HEK293 (cell line): ENCODE measurements around the gene ITSN1.

ENCODE experiments used
- CTCF ChIA-PET: fragments of 350-600 bp; formaldehyde crosslinking; extraction: SDS; loops from one replicate; lab custom pipeline; 2021; ENCODE audit warnings: antibody characterized with exemption; lab: Yijun Ruan, JAX
- POLR2A ChIA-PET: fragments of 300-600 bp; formaldehyde crosslinking; extraction: SDS; loops from one replicate; lab custom pipeline; 2020; ENCODE audit warnings: antibody characterized with exemption, inconsistent platforms; lab: Yijun Ruan, JAX
- H3K27ac ChIP-seq: fragments of 200-500 bp; sonication (Bioruptor generic); 2 replicates; pipeline ENCODE4 v1.5.1; 2014; ENCODE audit warnings: low read depth, low read length, control low read depth, inconsistent platforms; ENCODE audit errors: extremely low read depth
- H3K36me3 ChIP-seq, 2 experiments: fragments of 200-500 bp in 1 of 2; sonication (Bioruptor generic) in 1 of 2; 1 replicate in 1 of 2; 2 replicates in 1 of 2; pipeline ENCODE4 v1.5.1; 2014 to 2017; ENCODE audit warnings: inconsistent platforms in 2 of 2, low read length in 2 of 2; ENCODE audit not compliant: control insufficient read depth in 2 of 2, insufficient read depth in 1 of 2
- H3K4me1 ChIP-seq: fragments of 200-500 bp; sonication (Bioruptor generic); 2 replicates; pipeline ENCODE4 v1.5.1; 2014; ENCODE audit warnings: mild to moderate bottlenecking, low read length, inconsistent platforms; ENCODE audit not compliant: control insufficient read depth, insufficient read depth
- H3K4me3 ChIP-seq: 2 replicates; pipeline ENCODE4 v1.5.1; 2011; ENCODE audit warnings: low read depth, mild to moderate bottlenecking, control low read depth, low read length, moderate library complexity
- H3K9me3 ChIP-seq: fragments of 200-500 bp; sonication (Bioruptor generic); 2 replicates; pipeline ENCODE4 v1.5.1; 2014; ENCODE audit warnings: low read depth, low read length, inconsistent platforms; ENCODE audit not compliant: control insufficient read depth, insufficient read depth
- ATF2 ChIP-seq: fragments of 450-650 bp; formaldehyde crosslinking; IDR thresholded peaks from 2 replicates; pipeline ENCODE4 v1.5.1; 2016; ENCODE audit warnings: missing biosample characterization, missing genetic modification characterization, low read depth
- BCL11B ChIP-seq: fragments of 450-650 bp; formaldehyde crosslinking; IDR thresholded peaks from 2 replicates; pipeline ENCODE4 v1.5.1; 2016; ENCODE audit warnings: low read depth, missing biosample characterization, missing genetic modification characterization
- GLIS1 ChIP-seq: fragments of 450-650 bp; formaldehyde crosslinking; IDR thresholded peaks from 2 replicates; pipeline ENCODE4 v1.5.1; 2016; ENCODE audit warnings: missing biosample characterization, missing genetic modification characterization
- MYNN ChIP-seq: fragments of 450-650 bp; formaldehyde crosslinking; IDR thresholded peaks from 2 replicates; pipeline ENCODE4 v1.5.1; 2016; ENCODE audit warnings: missing biosample characterization, missing genetic modification characterization, borderline replicate concordance
- OSR2 ChIP-seq: fragments of 450-650 bp; formaldehyde crosslinking; IDR thresholded peaks from 2 replicates; pipeline ENCODE4 v1.5.1; 2016; ENCODE audit warnings: missing biosample characterization, missing genetic modification characterization
- TCF7L2 ChIP-seq: IDR thresholded peaks from 2 replicates; pipeline ENCODE4 v1.6.1; 2011; ENCODE audit warnings: low read depth, mild to moderate bottlenecking, inconsistent platforms, low read length, moderate library complexity, borderline replicate concordance
- ZBTB11 ChIP-seq: fragments of 450-650 bp; formaldehyde crosslinking; conservative IDR thresholded peaks from 2 replicates; pipeline ENCODE4 v1.5.1; 2016; ENCODE audit warnings: low read depth, missing biosample characterization, missing genetic modification characterization
- ZBTB21 ChIP-seq: fragments of 450-650 bp; formaldehyde crosslinking; IDR thresholded peaks from 2 replicates; pipeline ENCODE4 v1.5.1; 2017; ENCODE audit warnings: missing biosample characterization, missing genetic modification characterization
- ZBTB7A ChIP-seq: fragments of 450-650 bp; formaldehyde crosslinking; IDR thresholded peaks from 2 replicates; pipeline ENCODE4 v1.5.1; 2016; ENCODE audit warnings: low read depth, missing biosample characterization, missing genetic modification characterization
- ZFP41 ChIP-seq: fragments of 450-650 bp; formaldehyde crosslinking; IDR thresholded peaks from 2 replicates; pipeline ENCODE4 v1.5.1; 2016; ENCODE audit warnings: missing biosample characterization, missing genetic modification characterization, borderline replicate concordance
- ZNF112 ChIP-seq: fragments of 450-650 bp; formaldehyde crosslinking; IDR thresholded peaks from 2 replicates; pipeline ENCODE4 v1.5.0; 2017; ENCODE audit warnings: missing biosample characterization, missing genetic modification characterization
- ZNF114 ChIP-seq: fragments of 450-650 bp; formaldehyde crosslinking; IDR thresholded peaks from 2 replicates; pipeline ENCODE4 v1.5.0; 2017; ENCODE audit warnings: missing biosample characterization, missing genetic modification characterization
- ZNF155 ChIP-seq: fragments of 450-650 bp; formaldehyde crosslinking; IDR thresholded peaks from 2 replicates; pipeline ENCODE4 v1.5.1; 2016; ENCODE audit warnings: missing biosample characterization, missing genetic modification characterization
- ZNF174 ChIP-seq: fragments of 450-650 bp; formaldehyde crosslinking; IDR thresholded peaks from 2 replicates; pipeline ENCODE4 v1.5.0; 2017; ENCODE audit warnings: missing biosample characterization, mild to moderate bottlenecking, missing genetic modification characterization
- ZNF214 ChIP-seq: fragments of 450-650 bp; formaldehyde crosslinking; IDR thresholded peaks from 2 replicates; pipeline ENCODE4 v1.5.1; 2017; ENCODE audit warnings: missing biosample characterization, mild to moderate bottlenecking, missing genetic modification characterization, borderline replicate concordance
- ZNF239 ChIP-seq: fragments of 450-650 bp; formaldehyde crosslinking; IDR thresholded peaks from 2 replicates; pipeline ENCODE4 v1.5.1; 2016; ENCODE audit warnings: missing biosample characterization, missing genetic modification characterization
- ZNF341 ChIP-seq: fragments of 450-650 bp; formaldehyde crosslinking; IDR thresholded peaks from 2 replicates; pipeline ENCODE4; 2016; ENCODE audit warnings: low read depth, missing biosample characterization, missing genetic modification characterization
- ZNF354C ChIP-seq: fragments of 450-650 bp; formaldehyde crosslinking; IDR thresholded peaks from 2 replicates; pipeline ENCODE4 v1.5.1; 2016; ENCODE audit warnings: missing biosample characterization, missing genetic modification characterization, low read depth, borderline replicate concordance
- ZNF449 ChIP-seq: fragments of 450-650 bp; formaldehyde crosslinking; IDR thresholded peaks from 2 replicates; pipeline ENCODE4 v1.5.1; 2017; ENCODE audit warnings: missing biosample characterization, mild to moderate bottlenecking, missing genetic modification characterization, moderate library complexity
- ZNF510 ChIP-seq: fragments of 450-650 bp; formaldehyde crosslinking; IDR thresholded peaks from 2 replicates; pipeline ENCODE4 v1.5.1; 2018; ENCODE audit warnings: mild to moderate bottlenecking, missing genetic modification characterization, missing biosample characterization; ENCODE audit not compliant: insufficient replicate concordance
- ZNF549 ChIP-seq: fragments of 450-650 bp; IDR thresholded peaks from 2 replicates; pipeline ENCODE4 v1.5.1; 2018; ENCODE audit warnings: missing biosample characterization, missing genetic modification characterization, mild to moderate bottlenecking, inconsistent platforms, moderate library complexity
- ZNF555 ChIP-seq: fragments of 450-650 bp; formaldehyde crosslinking; conservative IDR thresholded peaks from 2 replicates; pipeline ENCODE4 v1.5.1; 2017; ENCODE audit warnings: missing biosample characterization, mild to moderate bottlenecking, missing genetic modification characterization, inconsistent platforms
- ZNF610 ChIP-seq: fragments of 450-650 bp; formaldehyde crosslinking; IDR thresholded peaks from 2 replicates; pipeline ENCODE4 v1.5.1; 2016; ENCODE audit warnings: missing biosample characterization, missing genetic modification characterization, borderline replicate concordance
- ZNF621 ChIP-seq: fragments of 450-650 bp; formaldehyde crosslinking; IDR thresholded peaks from 2 replicates; pipeline ENCODE4 v1.5.1; 2017; ENCODE audit warnings: missing biosample characterization, missing genetic modification characterization
- ZNF629 ChIP-seq: fragments of 450-650 bp; formaldehyde crosslinking; IDR thresholded peaks from 2 replicates; pipeline ENCODE4 v1.5.1; 2017; ENCODE audit warnings: missing biosample characterization, missing genetic modification characterization
- ZNF658 ChIP-seq: fragments of 450-650 bp; formaldehyde crosslinking; IDR thresholded peaks from 2 replicates; pipeline ENCODE4; 2016; ENCODE audit warnings: missing biosample characterization, missing genetic modification characterization
- ZNF670 ChIP-seq: fragments of 450-650 bp; formaldehyde crosslinking; IDR thresholded peaks from 2 replicates; pipeline ENCODE4 v1.5.1; 2016; ENCODE audit warnings: missing biosample characterization, missing genetic modification characterization, low read depth
- ZSCAN18 ChIP-seq: fragments of 450-650 bp; formaldehyde crosslinking; IDR thresholded peaks from 2 replicates; pipeline ENCODE4 v1.5.1; 2016; ENCODE audit warnings: missing biosample characterization, missing genetic modification characterization
- ZSCAN30 ChIP-seq: fragments of 450-650 bp; IDR thresholded peaks from 2 replicates; pipeline ENCODE4 v1.5.1; 2018; ENCODE audit warnings: missing biosample characterization, mild to moderate bottlenecking, missing genetic modification characterization, moderate library complexity
- ZXDB ChIP-seq: fragments of 450-650 bp; formaldehyde crosslinking; IDR thresholded peaks from 2 replicates; pipeline ENCODE4 v1.5.1; 2016; ENCODE audit warnings: missing biosample characterization, missing genetic modification characterization

The ITSN1 gene

GRCh38 chr21:33874161-33874560 lies 231.9 kb downstream of the ITSN1 start:
- TF ChIP-seq ZNF174 (no peak), ZNF670 (no peak), ZNF354C (tag by site-specific recombination) (no peak), ZNF658 (tag by site-specific recombination) (no peak), ZNF114 (tag by site-specific recombination) (no peak), ZFP41 (no peak), ZBTB21 (tag by site-specific recombination) (no peak), ZBTB11 (no peak), ZNF239 (tag by site-specific recombination) (no peak), ATF2 (no peak), ZNF555 (tag by site-specific recombination) (no peak), OSR2 (tag by site-specific recombination) (no peak), ZBTB7A (tag by site-specific recombination) (no peak), ZNF629 (no peak), ZNF610 (tag by site-specific recombination) (no peak), GLIS1 (tag by site-specific recombination) (no peak)
- no peaks in the 10 kb centered on the region for H3K9me3 ChIP-seq
- H3K36me3 ChIP-seq: no peaks in the 10 kb centered on the region
- H3K4me3 ChIP-seq: no peak overlapping the region
- ChIA-PET CTCF (no interaction called here), POLR2A (no interaction called here)
- H3K4me1 ChIP-seq: no peaks in the 10 kb centered on the region
- no peak overlapping the region for H3K27ac ChIP-seq

- Histone ChIP-seq H3K9me3 (no peaks in the 10 kb centered on the region), H3K4me3 (no peak overlapping the region), H3K36me3 (no peaks in the 10 kb centered on the region), H3K27ac (no peak overlapping the region), H3K4me1 (no peaks in the 10 kb centered on the region)
- ChIA-PET CTCF (no interaction called here), POLR2A (no interaction called here)
- TF ChIP-seq ZNF214 (tag by site-specific recombination) (no peak), ZNF449 (tag by site-specific recombination) (no peak), ZNF510 (no peak), ZNF341 (tag by site-specific recombination) (no peak), ZNF112 (tag by site-specific recombination) (no peak), ZSCAN18 (tag by site-specific recombination) (no peak), MYNN (tag by site-specific recombination) (no peak), ZXDB (tag by site-specific recombination) (no peak), ZNF549 (tag by site-specific recombination) (no peak), ZNF155 (tag by site-specific recombination) (no peak), ZNF621 (no peak), ZSCAN30 (no peak), TCF7L2 (no peak), BCL11B (tag by site-specific recombination) (no peak)
Observed at GRCh38 chr21:33875026-33875695, 232.9 kb downstream of the ITSN1 start.
